NOMO-1 (cell line): ENCODE data around the gene UBR3.
"Not testable (repeated sequence)": the region's sequence is repeated elsewhere in the genome, so short reads cannot be mapped to it uniquely, and the experiment has no call there.

Experiments
- DNase-seq, 2 experiments: peaks; one replicate each; lab custom pipeline; 2025; ENCODE audit not compliant: unreplicated experiment in 2 of 2; lab: John Stamatoyannopoulos, UW

The UBR3 gene

DNA sequence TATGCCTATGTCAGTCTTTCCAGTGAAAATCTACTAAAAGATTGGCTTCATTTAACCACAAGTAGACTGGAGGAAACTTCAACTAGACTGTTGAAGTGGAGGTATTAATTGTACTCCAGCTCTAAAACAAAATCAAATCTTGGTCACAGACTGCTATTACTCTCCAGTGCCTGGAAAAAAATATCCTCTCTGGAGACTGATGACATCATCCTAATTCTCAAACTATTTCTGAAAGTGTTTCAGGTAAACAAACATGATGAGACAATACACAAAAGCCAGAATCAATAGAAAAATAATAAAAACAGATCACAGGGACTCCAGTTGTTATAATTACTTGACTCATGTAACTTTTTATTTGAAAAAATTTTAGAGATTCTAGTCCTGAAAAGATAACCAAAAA is 263.0 kb downstream of the UBR3 start:
- DNase-seq, result no peak

DNA sequence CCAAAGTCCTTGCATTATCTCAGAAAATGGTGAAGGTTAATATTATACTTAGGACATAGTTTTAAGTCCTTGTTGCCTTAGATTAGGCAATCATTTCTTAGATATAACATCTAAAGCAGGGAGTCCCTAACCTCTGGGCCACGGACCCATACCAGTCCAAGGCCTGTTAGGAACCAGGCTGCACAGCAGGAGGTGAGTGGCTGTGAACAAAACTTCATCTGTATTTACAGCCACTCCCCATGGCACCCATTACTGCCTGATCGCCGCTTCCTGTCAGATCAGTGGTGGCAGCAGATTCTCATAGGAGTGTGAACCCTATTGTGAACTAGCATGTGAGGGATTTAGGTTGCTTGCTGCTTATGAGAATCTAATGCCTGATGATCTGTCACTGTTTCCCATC is 264.2 kb downstream of the UBR3 start:
- DNase-seq, result no peak

DNA sequence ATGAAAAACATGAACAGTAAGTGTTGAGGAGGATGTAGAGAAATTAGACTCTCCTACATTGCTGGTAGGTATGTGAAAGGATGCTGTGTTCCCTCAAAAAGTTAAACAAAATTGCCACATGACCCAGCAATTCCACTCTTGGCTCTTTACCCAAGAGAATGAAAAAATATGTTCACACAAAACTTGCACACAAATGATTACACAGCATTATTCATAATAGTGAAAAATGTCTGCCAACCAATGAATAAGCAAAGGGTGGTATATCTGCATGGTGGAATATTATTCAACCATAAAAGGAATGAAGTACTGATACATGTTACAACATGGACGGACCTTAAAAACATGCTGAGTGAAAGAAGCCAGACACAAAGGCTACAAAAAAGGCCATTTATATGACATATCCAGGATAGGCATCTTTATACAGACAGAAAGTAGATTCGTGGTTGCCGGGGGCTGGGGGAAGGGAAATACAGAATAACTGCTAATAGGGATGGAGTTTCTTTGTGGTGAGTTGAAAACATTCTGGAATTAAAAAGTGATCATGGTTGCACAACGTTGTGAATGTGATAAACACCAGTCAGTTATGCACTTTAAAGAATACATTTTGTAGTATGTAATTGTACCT is 265.3 kb downstream of the UBR3 start:
- DNase-seq, result no peak

DNA sequence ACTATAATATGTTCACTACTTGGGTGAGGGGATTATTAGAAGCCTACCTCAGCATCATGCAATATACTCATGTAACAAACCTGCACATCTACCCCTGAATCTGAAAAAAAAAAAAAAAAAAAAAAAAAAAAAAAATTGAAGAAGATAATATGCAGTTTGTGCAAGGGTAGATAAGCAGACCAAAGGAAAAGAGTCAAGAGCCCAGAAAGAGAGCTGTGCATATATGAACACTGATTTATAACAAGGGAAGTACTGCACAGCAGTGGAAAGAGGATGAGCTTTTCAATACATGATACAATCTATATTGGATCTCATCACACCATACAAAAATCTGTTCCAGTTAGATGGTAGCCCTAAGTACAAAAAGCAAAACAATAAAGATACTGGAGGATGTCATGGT is 268.1 kb downstream of the UBR3 start:
- DNase-seq, result no peak

DNA sequence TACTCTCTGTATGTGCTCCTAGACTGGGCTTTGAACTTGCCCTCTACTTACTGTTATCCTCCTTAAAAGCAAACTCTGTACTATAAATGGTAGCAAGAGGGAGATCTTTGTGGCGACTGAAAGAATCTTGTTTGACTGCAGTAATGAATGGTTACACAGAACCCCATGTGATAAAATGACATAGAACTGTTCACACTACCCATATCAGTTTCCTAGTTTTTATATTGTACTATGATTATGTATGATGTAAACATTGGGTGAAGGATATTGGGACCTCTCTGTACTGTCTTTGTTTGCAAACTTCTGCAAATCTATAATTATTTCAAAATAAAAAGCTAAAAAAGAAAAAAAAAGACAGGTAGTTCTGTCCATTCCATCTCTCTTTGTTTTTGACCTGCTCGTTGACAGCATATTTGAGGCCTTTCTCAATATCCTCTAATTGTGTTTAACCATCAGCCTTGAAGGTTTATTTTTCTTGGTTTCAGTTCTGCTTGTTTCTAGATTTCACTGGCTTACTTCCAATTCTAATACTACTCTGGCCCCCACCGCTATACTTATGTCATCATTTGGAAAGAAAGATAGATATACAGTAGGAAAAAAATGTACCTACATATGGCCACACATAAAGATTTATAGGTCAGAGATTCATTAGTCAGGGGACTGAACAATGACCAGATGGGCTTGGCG is 271.5 kb downstream of the UBR3 start:
- DNase-seq, result peak; percentile 57 to 86

DNA sequence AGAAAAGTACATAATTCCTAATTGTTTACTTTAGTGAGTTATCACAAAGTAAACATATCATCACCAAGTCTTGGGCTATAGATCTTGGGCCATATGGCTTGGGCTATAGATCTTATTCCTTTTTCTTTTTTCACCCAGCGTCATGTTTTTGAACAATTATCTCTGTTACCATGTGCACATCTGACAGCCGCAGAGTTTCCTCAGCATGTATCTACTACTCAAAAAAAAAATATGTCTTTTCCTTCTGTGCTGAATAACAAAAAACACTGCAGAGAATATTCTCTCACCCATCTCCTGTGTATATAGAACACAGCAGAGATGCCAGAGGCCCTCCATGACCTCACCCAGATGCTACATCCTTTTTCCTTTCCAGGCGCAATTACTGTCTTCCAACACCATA is 274.5 kb downstream of the UBR3 start:
- no peak for DNase-seq

DNA sequence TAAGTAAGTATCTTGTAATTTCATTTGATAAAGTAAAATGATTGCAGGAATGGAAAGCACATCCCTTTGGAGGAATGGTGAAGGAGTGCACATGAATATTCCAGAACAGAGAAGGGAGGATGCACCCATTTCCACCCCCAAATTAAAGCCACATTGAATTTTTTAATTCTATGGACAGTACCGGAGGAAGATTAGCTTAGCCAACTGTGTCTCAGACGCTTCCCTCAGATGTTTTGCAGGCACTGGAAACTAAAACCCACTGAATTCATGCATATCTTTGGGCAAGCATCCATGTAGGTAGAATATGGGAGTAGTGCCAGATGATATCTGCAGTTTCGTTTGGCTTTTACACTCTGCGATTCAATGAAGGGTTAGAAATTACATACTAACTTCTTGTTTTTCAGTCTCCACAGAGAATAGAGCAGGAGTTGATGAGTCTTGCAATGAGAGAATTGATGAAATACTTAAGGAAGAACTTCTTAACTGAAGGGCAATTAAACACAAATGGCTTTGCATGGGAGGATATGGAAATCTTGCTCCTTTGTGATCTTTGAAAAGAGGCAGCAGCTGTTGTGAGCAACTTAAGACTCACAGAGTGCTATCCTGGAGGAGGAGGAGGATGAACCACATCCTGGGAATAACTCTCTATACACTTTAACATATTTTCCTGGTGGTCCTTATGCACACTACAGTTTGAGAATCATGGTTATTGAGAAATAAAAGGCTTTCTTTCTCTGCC is 279.0 kb downstream of the UBR3 start:
- no peak for DNase-seq

DNA sequence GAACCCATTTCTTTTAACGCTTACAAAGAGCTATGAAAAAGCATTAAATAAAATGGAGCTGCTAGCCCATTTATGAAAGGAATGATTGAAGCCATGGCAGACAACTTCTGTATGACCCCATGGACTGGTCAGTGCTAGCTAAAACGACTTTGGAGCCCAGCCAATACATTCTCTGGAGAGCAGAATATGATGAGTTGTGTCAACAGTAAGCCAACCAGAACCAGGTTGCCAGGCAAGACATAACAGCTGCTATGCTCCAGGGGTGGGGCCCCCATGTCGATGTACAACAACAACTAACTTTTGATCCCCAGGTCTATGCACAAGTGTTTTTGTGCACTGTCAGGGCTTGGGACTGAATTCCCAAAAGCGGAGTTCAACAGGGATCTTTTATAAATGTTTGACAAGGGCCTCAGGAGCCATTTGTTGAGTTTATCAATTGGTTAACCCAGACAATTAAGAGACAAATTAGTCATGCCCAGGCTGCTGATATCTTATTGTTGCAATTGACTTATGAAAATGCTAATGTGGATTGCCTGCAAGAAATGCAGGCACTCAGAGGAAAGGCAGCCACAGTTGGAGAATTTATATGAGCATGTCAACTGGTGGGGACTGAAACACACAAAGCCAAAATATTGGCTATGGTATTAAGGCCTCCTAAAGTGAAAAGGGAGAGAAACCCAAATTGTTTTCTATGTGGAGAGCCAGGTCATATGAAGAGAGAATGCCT is 286.1 kb downstream of the UBR3 start:
- DNase-seq, result no peak

DNA sequence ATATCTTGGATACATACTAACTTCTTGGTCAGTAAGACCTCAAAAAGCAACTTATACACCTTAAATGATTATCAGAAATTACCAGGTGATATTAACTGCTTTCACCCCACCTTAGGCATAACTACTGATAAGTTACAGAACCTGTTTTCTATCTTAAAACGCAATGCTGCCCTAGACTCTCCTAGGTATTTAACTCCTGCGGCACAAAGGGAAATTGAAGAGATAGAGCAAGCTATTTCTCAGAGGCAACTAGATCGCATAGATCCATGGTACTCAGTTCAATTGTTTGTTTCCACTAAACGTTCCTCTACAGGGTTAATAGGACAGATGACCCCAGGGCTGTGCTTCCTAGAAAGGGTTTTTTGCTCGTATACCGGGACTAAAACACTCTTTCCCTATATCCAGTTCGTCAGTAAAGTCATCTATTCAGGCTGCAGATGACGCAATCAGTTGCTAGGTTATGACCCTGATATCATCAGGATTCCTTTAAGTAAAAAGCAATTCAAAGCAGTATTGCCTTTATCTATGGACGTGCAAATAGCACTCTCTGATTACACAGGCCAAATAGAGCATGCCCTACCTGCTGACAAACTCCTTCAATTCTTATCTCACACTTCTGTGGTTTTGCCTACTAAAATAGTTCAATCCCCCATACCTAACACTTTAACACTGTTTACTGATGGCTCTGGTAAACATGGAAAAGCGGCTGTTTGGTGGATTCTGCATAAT is 288.4 kb downstream of the UBR3 start:
- no peak for DNase-seq

DNA sequence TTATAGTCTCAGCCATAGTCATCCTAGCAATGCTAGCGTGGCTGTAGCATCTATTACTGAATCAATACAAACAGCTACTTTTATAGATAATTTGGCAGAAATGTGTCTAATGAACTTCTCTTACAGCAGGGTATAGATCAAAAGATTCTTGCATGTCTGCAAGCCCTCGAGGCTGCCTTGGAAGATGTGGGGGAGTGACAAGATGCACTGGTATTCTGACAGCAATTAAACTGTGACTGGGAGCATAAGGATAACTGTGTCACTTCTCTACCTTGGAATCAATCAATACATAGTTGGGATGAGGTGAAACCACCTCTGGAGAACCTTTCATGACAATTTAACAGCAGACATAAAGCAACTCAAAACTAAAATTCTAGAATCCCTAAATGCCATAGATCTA is 291.4 kb downstream of the UBR3 start:
- no peak for DNase-seq

DNA sequence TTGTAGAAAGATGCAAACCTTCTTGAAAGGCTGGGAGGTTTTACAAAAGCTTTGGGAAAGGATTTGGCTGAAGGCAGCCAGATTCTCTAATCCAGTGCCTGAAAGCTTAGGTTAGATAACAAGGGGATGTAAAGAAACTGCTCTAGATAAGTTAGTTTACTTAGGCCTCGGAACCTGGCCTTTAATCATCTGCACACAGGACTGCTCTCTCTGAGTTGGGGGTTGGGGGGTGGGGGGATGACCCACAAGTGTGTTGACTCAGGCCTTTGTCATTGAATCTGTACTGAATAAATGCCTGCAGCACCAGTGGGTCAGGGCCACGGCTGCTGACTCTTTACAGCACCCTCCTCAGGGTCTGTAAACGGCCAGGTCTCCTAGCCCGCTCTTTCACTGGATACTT is 292.1 kb downstream of the UBR3 start:
- not testable (repeated sequence) for DNase-seq

DNA sequence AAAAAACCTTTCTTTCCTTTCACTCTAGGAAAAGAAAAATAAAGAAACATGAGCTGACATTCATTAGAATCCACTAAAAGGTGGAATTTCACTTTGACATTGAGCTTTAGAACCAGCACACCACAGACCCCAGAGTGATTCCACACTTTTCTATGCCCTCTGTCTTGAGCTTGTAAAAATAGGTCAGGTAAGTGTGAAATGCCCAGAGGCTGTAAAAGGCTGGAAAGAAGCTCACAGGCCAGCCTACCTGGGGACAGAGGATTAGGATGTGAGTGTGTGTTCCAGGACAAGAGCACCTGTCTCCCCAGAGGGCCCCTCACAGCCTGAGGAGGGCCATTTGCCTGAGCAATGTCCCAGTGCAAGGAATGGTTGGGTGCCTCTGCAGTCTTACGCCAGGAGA is 294.4 kb downstream of the UBR3 start:
- DNase-seq, result no peak

DNA sequence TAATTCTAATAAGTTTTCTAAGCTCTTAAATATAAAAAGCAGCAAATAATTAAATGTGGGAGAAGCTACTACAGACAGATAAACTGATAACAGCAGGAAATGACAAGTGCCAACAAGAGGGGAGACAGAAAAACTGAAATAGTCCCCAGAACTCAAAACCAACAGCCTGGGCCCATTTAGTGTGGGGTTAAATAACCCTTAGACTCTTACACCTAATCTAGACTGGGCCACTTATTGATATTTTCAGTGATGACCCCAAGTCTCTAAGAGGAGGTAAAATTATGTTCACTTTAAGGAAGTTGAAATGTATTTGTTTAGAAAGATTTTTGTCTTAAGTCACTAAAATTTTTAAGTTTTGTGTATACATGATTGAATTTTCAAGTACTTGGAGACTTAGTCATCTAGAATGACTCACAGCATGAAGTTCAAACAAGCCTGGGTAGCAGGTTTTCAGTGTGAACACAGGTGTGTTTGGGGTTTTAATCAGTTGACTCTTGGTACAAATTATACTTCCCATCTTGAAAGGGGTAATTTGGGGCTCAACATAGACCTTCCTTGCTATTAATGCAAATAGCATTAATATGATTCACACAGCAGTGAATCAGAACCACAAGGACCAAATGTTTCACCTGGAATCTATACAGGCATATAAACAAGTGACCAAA is 295.8 kb downstream of the UBR3 start:
- DNase-seq, result no peak

DNA sequence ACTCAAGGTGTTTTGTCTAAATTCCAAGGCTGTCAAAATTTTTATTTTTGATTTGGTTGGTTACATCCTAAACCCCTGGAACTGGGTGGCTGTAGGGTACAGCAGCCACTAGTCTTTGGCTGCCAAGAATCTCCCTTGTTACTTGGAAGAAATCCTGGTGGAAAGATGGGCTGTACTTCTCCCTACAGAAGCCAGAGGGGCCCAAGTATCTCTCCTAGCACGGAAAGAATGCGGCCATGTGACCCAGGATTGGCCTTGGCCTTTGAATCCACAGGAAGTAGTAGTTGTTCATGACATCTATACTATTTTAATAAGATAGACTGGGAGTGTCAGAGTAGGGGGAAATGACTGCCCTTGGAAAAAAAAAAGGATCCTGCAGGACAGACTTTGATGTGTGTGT is 296.3 kb downstream of the UBR3 start:
- DNase-seq, result no peak

DNA sequence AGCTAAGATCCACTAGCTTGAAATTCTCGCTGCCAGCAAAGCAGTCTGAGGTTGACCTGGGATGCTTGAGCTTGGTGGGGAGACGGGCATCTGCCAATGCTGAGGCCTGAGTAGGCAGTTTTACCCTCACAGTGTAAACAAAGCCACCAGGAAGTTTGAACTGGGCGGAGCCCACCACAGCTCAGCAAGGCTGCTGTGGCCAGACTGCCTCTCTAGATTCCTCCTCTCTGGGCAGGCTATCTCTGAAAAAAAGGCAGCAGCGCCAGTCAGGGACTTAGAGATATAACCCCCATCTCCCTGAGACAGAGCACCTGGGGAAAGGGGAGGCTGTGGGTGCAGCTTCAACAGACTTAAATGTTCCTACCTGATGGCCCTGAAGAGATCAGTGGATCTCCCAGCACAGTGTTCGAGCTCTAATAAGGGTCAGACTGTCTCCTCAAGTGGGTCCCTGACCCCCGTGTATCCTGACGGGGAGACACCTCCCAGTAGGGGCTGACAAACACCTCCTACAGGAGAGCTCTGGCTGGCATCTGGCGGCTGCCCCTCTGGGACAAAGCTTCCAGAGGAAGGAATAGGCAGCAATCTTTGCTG is 299.0 kb downstream of the UBR3 start:
- not testable (repeated sequence) for DNase-seq
